Liver (tissue), 9 donors: Measurements from ENCODE around the gene C1S. TPM values are rescaled to one million over a fixed set of nuclear protein-coding genes. Genes with fewer than 3 reads are reported as not detected.

Experiments
- DNase-seq: peaks from one replicate; pipeline ENCODE4 v3.0.0-alpha.2; 2017; ENCODE audit warnings: low spot score
- H3K27ac ChIP-seq, 2 donors: one replicate each; pipeline ENCODE4 v1.7.0; 2013; ENCODE audit warnings: inconsistent platforms in 2 of 2, low read length in 2 of 2, control low read depth in 1 of 2, low read depth in 1 of 2, mild to moderate bottlenecking in 1 of 2
- H3K27me3 ChIP-seq, 4 donors: one replicate each; pipeline versions ENCODE4 v1.6.1 to v1.7.0; 2013; ENCODE audit warnings: low read length in 3 of 4, inconsistent platforms in 1 of 4, mild to moderate bottlenecking in 1 of 4, moderate library complexity in 1 of 4; ENCODE audit not compliant: control insufficient read depth in 4 of 4, insufficient read depth in 4 of 4
- H3K36me3 ChIP-seq, 4 donors: one replicate each; pipeline versions ENCODE4 v1.6.1 to v1.7.0; 2013; ENCODE audit warnings: low read length in 3 of 4, mild to moderate bottlenecking in 3 of 4, low read depth in 1 of 4, moderate library complexity in 1 of 4; ENCODE audit not compliant: control insufficient read depth in 4 of 4, insufficient read depth in 3 of 4
- H3K4me1 ChIP-seq, 4 donors: one replicate each; pipeline versions ENCODE4 v1.6.1 to v1.7.0; 2013; ENCODE audit warnings: low read length in 3 of 4, mild to moderate bottlenecking in 3 of 4, moderate library complexity in 1 of 4; ENCODE audit not compliant: control insufficient read depth in 4 of 4, insufficient read depth in 4 of 4
- H3K4me3 ChIP-seq, 3 donors: one replicate each; pipeline versions ENCODE4 v1.6.1 to v1.7.0; 2013; ENCODE audit warnings: low read length in 3 of 3, control low read depth in 1 of 3, low read depth in 1 of 3, mild to moderate bottlenecking in 1 of 3
- H3K9ac ChIP-seq, 2 donors: one replicate each; pipeline ENCODE4 v1.7.0; 2013; ENCODE audit warnings: low read length in 2 of 2, mild to moderate bottlenecking in 2 of 2, moderate library complexity in 2 of 2, control low read depth in 1 of 2, low read depth in 1 of 2
- H3K9me3 ChIP-seq, 4 donors: one replicate each; pipeline versions ENCODE4 v1.6.1 to v1.7.0; 2013; ENCODE audit warnings: low read length in 3 of 4; ENCODE audit not compliant: control insufficient read depth in 4 of 4
- CTCF ChIP-seq: fragments of 150-350 bp; IDR thresholded peaks from 2 replicates; pipeline ENCODE4 v1.5.1; 2017; ENCODE audit warnings: improper control_type of control experiment, low read depth, low read length; ENCODE audit not compliant: missing input control
- EGR1 ChIP-seq, 2 donors: IDR thresholded peaks; 2 replicates each; pipeline ENCODE4 v1.6.1; 2016 to 2018; ENCODE audit warnings: antibody characterized with exemption in 2 of 2, low read depth in 2 of 2
- FOXA1 ChIP-seq: IDR thresholded peaks from 2 replicates; pipeline ENCODE4 v1.6.1; 2016; ENCODE audit warnings: antibody characterized with exemption
- FOXA2 ChIP-seq: IDR thresholded peaks from 2 replicates; pipeline ENCODE4 v1.6.1; 2016; ENCODE audit warnings: antibody characterized with exemption
- GABPA ChIP-seq, 2 donors: IDR thresholded peaks in 1 of 2; conservative IDR thresholded peaks in 1 of 2; 2 replicates each; pipeline ENCODE4 v1.6.1; 2016; ENCODE audit warnings: antibody characterized with exemption in 2 of 2, mild to moderate bottlenecking in 1 of 2, moderate library complexity in 1 of 2
- HNF4A ChIP-seq, 2 donors: conservative IDR thresholded peaks; 2 replicates each; pipeline ENCODE4 v1.6.1; 2016; ENCODE audit warnings: antibody characterized with exemption in 2 of 2, mild to moderate bottlenecking in 2 of 2
- HNF4G ChIP-seq: IDR thresholded peaks from 2 replicates; pipeline ENCODE4 v1.6.1; 2016; ENCODE audit warnings: antibody characterized with exemption
- JUND ChIP-seq, 2 donors: IDR thresholded peaks; 2 replicates each; pipeline ENCODE4 v1.6.1; 2016; ENCODE audit warnings: antibody characterized with exemption in 2 of 2
- MAX ChIP-seq: IDR thresholded peaks from 2 replicates; pipeline ENCODE4 v1.6.1; 2016; ENCODE audit warnings: antibody characterized with exemption
- NR2F2 ChIP-seq: IDR thresholded peaks from 2 replicates; pipeline ENCODE4 v1.6.1; 2016; ENCODE audit warnings: antibody characterized with exemption
- RAD21 ChIP-seq, 2 donors: IDR thresholded peaks; 2 replicates each; pipeline ENCODE4 v1.6.1; 2016; ENCODE audit warnings: antibody characterized with exemption in 2 of 2, mild to moderate bottlenecking in 2 of 2
- RXRA ChIP-seq, 2 donors: IDR thresholded peaks; 2 replicates each; pipeline ENCODE4 v1.6.1; 2017 to 2018; ENCODE audit warnings: antibody characterized with exemption in 2 of 2, mild to moderate bottlenecking in 1 of 2
- SP1 ChIP-seq: IDR thresholded peaks from 2 replicates; pipeline ENCODE4 v1.6.1; 2018; ENCODE audit warnings: antibody characterized with exemption, mild to moderate bottlenecking
- TAF1 ChIP-seq: conservative IDR thresholded peaks from 2 replicates; pipeline ENCODE4 v1.6.1; 2016; ENCODE audit warnings: antibody characterized with exemption, mild to moderate bottlenecking
- YY1 ChIP-seq: IDR thresholded peaks from 2 replicates; pipeline ENCODE4 v1.6.1; 2016; ENCODE audit warnings: antibody characterized with exemption, mild to moderate bottlenecking
- WGBS: extraction: QIAGEN DNeasy Blood & Tissue Kit; methylation state at CpG from one replicate; pipeline ENCODE4 v1.1.7; 2013; 5-methylcytosine and 5-hydroxymethylcytosine counted together
- polyA plus RNA-seq, 2 donors: library from polyadenylated mRNA; stranded (reverse) in 1 of 2; unstranded in 1 of 2; fragments of 200-250 nt in 1 of 2; fragments of >200 nt in 1 of 2; fragmentation: Nextera tagmentation in 1 of 2; extraction: Ambion mirVana in 1 of 2; gene quantifications; one replicate each; pipeline versions ENCODE4 v1.2.1 to v1.2.3, GENCODE V29; 2013 to 2015
- total RNA-seq, 2 donors: library from RNA; depleted of rRNA; stranded (reverse); fragments of >200 nt; gene quantifications; one replicate each; pipeline ENCODE4 v1.2.3, GENCODE V29; 2014
- TF ChIP-seq, protein P1 (sequence below): IDR thresholded peaks from 2 replicates; pipeline ENCODE4 v1.6.1; 2016; ENCODE audit warnings: antibody characterized with exemption, mild to moderate bottlenecking
- TF ChIP-seq, protein P2 (sequence below): IDR thresholded peaks from 2 replicates; pipeline ENCODE4 v1.6.1; 2016; ENCODE audit warnings: antibody characterized with exemption
- TF ChIP-seq, protein P3 (sequence below): IDR thresholded peaks from 2 replicates; pipeline ENCODE4 v1.6.1; 2016; ENCODE audit warnings: antibody characterized with exemption
- donor health status: healthy.
- donor health status: healthy.
- donor health status: healthy.
- donor health status: healthy.
- donor health status: healthy.

Gene C1S
- total and polyA plus RNA-seq, 4 donors = 267 to 2,029 (median 1,568) TPM

GRCh38 chr12:7034464-7034863, 26.1 kb upstream of the C1S start:
- Histone ChIP-seq H3K9ac (no peak overlapping the region), H3K27ac (no peak overlapping the region), H3K36me3 (no peaks in the 10 kb centered on the region), H3K4me3 (no peak overlapping the region), H3K4me1 (no peaks in the 10 kb centered on the region), H3K27me3 (no peaks in the 10 kb centered on the region), H3K9me3 (no peaks in the 10 kb centered on the region)
- DNase-seq = peak; percentile 47
- TF ChIP-seq NR2F2 (no peak), MAX (no peak), GABPA (IDR thresholded peaks at IDR 0.05 in 1 of 2, conservative IDR thresholded peaks at IDR 0.05 in 1 of 2) (no peak), HNF4G (no peak), FOXA2 (no peak), EGR1 (IDR thresholded peaks at IDR 0.05; ENCODE audit: low read depth in 2 of 2) (no peak), HNF4A (conservative IDR thresholded peaks at IDR 0.05) (no peak), FOXA1 (no peak), RXRA (IDR thresholded peaks at IDR 0.05) (no peak), RAD21 (IDR thresholded peaks at IDR 0.05) (no peak), TAF1 (no peak), JUND (IDR thresholded peaks at IDR 0.05) (no peak), YY1 (no peak)
- TF ChIP-seq, protein P1, sequence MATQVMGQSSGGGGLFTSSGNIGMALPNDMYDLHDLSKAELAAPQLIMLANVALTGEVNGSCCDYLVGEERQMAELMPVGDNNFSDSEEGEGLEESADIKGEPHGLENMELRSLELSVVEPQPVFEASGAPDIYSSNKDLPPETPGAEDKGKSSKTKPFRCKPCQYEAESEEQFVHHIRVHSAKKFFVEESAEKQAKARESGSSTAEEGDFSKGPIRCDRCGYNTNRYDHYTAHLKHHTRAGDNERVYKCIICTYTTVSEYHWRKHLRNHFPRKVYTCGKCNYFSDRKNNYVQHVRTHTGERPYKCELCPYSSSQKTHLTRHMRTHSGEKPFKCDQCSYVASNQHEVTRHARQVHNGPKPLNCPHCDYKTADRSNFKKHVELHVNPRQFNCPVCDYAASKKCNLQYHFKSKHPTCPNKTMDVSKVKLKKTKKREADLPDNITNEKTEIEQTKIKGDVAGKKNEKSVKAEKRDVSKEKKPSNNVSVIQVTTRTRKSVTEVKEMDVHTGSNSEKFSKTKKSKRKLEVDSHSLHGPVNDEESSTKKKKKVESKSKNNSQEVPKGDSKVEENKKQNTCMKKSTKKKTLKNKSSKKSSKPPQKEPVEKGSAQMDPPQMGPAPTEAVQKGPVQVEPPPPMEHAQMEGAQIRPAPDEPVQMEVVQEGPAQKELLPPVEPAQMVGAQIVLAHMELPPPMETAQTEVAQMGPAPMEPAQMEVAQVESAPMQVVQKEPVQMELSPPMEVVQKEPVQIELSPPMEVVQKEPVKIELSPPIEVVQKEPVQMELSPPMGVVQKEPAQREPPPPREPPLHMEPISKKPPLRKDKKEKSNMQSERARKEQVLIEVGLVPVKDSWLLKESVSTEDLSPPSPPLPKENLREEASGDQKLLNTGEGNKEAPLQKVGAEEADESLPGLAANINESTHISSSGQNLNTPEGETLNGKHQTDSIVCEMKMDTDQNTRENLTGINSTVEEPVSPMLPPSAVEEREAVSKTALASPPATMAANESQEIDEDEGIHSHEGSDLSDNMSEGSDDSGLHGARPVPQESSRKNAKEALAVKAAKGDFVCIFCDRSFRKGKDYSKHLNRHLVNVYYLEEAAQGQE = no peak
- TF ChIP-seq, protein P2, sequence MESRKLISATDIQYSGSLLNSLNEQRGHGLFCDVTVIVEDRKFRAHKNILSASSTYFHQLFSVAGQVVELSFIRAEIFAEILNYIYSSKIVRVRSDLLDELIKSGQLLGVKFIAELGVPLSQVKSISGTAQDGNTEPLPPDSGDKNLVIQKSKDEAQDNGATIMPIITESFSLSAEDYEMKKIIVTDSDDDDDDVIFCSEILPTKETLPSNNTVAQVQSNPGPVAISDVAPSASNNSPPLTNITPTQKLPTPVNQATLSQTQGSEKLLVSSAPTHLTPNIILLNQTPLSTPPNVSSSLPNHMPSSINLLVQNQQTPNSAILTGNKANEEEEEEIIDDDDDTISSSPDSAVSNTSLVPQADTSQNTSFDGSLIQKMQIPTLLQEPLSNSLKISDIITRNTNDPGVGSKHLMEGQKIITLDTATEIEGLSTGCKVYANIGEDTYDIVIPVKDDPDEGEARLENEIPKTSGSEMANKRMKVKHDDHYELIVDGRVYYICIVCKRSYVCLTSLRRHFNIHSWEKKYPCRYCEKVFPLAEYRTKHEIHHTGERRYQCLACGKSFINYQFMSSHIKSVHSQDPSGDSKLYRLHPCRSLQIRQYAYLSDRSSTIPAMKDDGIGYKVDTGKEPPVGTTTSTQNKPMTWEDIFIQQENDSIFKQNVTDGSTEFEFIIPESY = no peak
- TF ChIP-seq, protein P3, sequence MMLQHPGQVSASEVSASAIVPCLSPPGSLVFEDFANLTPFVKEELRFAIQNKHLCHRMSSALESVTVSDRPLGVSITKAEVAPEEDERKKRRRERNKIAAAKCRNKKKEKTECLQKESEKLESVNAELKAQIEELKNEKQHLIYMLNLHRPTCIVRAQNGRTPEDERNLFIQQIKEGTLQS = no peak
- WGBS = 95% methylated on average over 1 of the region's 1 CpG

- Histone ChIP-seq H3K4me1 (no peaks in the 10 kb centered on the region), H3K4me3 (no peak overlapping the region), H3K27ac (no peak overlapping the region), H3K36me3 (no peaks in the 10 kb centered on the region), H3K27me3 (no peaks in the 10 kb centered on the region), H3K9ac (no peak overlapping the region), H3K9me3 (no peaks in the 10 kb centered on the region)
- no peak for DNase-seq
- 84% methylated on average over 2 of the region's 2 CpGs for WGBS
- TF ChIP-seq FOXA1 (no peak), NR2F2 (no peak), CTCF (no peak), RAD21 (IDR thresholded peaks at IDR 0.05) (no peak), HNF4G (no peak), GABPA (IDR thresholded peaks at IDR 0.05 in 1 of 2, conservative IDR thresholded peaks at IDR 0.05 in 1 of 2) (no peak), EGR1 (IDR thresholded peaks at IDR 0.05; ENCODE audit: low read depth in 2 of 2) (no peak), FOXA2 (no peak), SP1 (no peak), TAF1 (no peak), RXRA (IDR thresholded peaks at IDR 0.05) (no peak)
- TF ChIP-seq, protein P3 = no peak
- TF ChIP-seq, protein P1 = no peak
- TF ChIP-seq, protein P2 = no peak
These were observed 25.1 kb upstream of the C1S start for GRCh38 chr12:7035463-7035862.
